Stimulated activated CD4-positive, alpha-beta T cell treated with anti-CD3 and anti-CD28 coated beads, Interleukin-4, amount 100 ng/mL, for 24 hours (primary cell): ENCODE data around the gene MTSS2.
"Not testable (repeated sequence)": the region's sequence is repeated elsewhere in the genome, so short reads cannot be mapped to it uniquely, and the experiment has no call there.

Experiments
- DNase-seq: peaks from one replicate; pipeline ENCODE4 v3.0.0-alpha.2; 2020

Gene MTSS2

GRCh38 chr16:70650216-70650615 is 35.6 kb downstream of the MTSS2 start:
- DNase-seq, result no peak

- no peak for DNase-seq
Measured at GRCh38 chr16:70649300-70649699, 36.6 kb downstream of the MTSS2 start.

GRCh38 chr16:70648606-70649005 is 37.2 kb downstream of the MTSS2 start:
- no peak for DNase-seq

GRCh38 chr16:70647441-70648359 is 38.2 kb downstream of the MTSS2 start:
- no peak for DNase-seq

GRCh38 chr16:70646260-70647241 is 39.3 kb downstream of the MTSS2 start, which contains the start of gene IL34:
Gene IL34, plus strand, starts transcription at chr16:70646559. Its CDS starts 389 bp downstream, at chr16:70646948.
- no peak for DNase-seq

GRCh38 chr16:70644763-70645597 is 40.9 kb downstream of the MTSS2 start:
- no peak for DNase-seq

GRCh38 chr16:70643264-70643663 is 42.6 kb downstream of the MTSS2 start:
- not testable (repeated sequence) for DNase-seq

- DNase-seq, result no peak
Measured at GRCh38 chr16:70642633-70643032, 43.2 kb downstream of the MTSS2 start.

GRCh38 chr16:70638814-70639792 is 46.8 kb downstream of the MTSS2 start:
- no peak for DNase-seq
